ENCODE results near the gene PDK2. TPM values are rescaled to one million over a fixed set of nuclear protein-coding genes. Genes with fewer than 3 reads are reported as not detected.

PDK2 gene
- total RNA-seq, 5 donors from 2014 or later (not counting 1 experiment from before 2014, with no cell fraction given): 18.8 to 37.2 (median 30.0) TPM

DNA sequence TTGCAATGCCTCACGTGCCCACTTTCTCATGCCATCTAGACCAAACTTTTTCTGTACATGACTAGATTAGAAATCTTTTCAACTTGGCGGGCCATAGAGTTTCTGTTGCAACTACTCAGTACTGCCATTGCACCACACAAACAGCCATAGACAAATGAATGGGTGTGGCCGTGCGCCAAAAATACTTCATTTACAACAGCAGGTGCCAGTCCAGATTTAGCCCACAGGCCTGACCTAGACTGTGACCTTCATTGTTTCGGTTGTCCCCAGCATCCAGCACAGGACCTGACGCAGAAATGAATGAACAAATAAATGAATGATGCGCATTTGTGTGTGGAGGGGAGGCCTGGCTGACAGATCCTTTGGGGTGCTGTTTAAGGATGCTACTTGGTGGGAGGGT, 14.3 kb upstream of the PDK2 start:
- no peak overlapping the region for H3K4me3 Mint-ChIP-seq
- H3K9me3 Mint-ChIP-seq: no peaks in the 10 kb centered on the region
- H3K4me3 ChIP-seq (ENCODE audit: control insufficient read depth in 1 of 2, extremely low read depth in 1 of 2, low read length in 1 of 2): no peak overlapping the region
- WGBS (ENCODE audit: insufficient coverage): 95% methylated on average over 3 of the region's 7 CpGs
- no peak overlapping the region for H3K27ac Mint-ChIP-seq
- peaks cover 18% of the 10 kb centered on the region for H3K36me3 Mint-ChIP-seq
- H3K4me1 Mint-ChIP-seq: no peaks in the 10 kb centered on the region
- CTCF ChIA-PET: interaction anchor here in 1 of 2 donors (0.7 to 1.6 kb wide), 2 partner anchors 14 to 123 kb away, joined by 3 to 8 read pairs; partner anchors contain the start of gene PDK2
- no peaks in the 10 kb centered on the region for H3K4me1 ChIP-seq (ENCODE audit: control insufficient read depth in 1 of 2, extremely low read depth in 1 of 2, insufficient read depth in 2 of 2, low read length in 2 of 2)
- no peaks in the 10 kb centered on the region for H3K27me3 Mint-ChIP-seq
- ATAC-seq (replicated peaks in 1 of 4): no peak
- peaks cover 0 to 7% of the 10 kb centered on the region in 2 donors for H3K36me3 ChIP-seq (ENCODE audit: control insufficient read depth in 2 of 2, extremely low read depth in 1 of 2, insufficient read depth in 1 of 2, low read length in 1 of 2)
- POLR2A ChIA-PET: no interaction called here
- H3K9me3 ChIP-seq: no peaks in the 10 kb centered on the region
- DNase-seq: no peak
- no peaks in the 10 kb centered on the region for H3K27me3 ChIP-seq (replicated peaks in 1 of 2; ENCODE audit: control insufficient read depth in 2 of 2, extremely low read depth in 1 of 2, insufficient read depth in 2 of 2, low read length in 1 of 2)
- no peak overlapping the region for H3K27ac ChIP-seq (ENCODE audit: low read length)

DNA sequence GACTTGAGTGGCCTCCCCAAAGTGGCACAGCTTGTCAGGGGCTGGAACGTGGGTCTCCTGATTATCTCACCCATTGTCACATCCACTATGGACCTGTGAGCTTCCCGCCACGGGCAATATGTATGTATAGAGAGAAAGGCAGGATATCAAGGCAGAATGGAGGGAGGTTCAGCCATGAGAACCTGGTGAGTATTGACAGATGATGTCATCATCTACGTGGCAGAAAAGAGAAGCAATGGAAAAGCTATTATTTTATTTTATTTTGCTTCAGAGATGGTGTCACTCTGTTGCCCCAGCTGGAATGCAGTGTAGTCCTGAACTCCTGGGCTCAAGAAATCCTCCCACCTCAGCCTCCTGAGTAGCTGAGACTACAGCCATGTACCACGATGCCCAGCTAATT, 13.4 kb upstream of the PDK2 start:
- Mint-ChIP-seq H3K27me3 (no peaks in the 10 kb centered on the region), H3K9me3 (no peaks in the 10 kb centered on the region), H3K36me3 (peaks cover 18% of the 10 kb centered on the region), H3K27ac (no peak overlapping the region), H3K4me1 (no peaks in the 10 kb centered on the region), H3K4me3 (no peak overlapping the region)
- no peaks in the 10 kb centered on the region for H3K9me3 ChIP-seq
- ATAC-seq (replicated peaks in 1 of 4) (no peak), DNase-seq (no peak)
- H3K4me1 ChIP-seq (ENCODE audit: control insufficient read depth in 1 of 2, extremely low read depth in 1 of 2, insufficient read depth in 2 of 2, low read length in 2 of 2): no peaks in the 10 kb centered on the region
- 90% methylated on average over 2 of the region's 5 CpGs for WGBS (ENCODE audit: insufficient coverage)
- CTCF ChIA-PET: interaction anchor here in 1 of 2 donors (1.6 kb wide), 1 partner anchor 13 kb away, joined by 8 read pairs; the partner anchor contains the start of gene PDK2
- POLR2A ChIA-PET: no interaction called here
- H3K4me3 ChIP-seq (ENCODE audit: control insufficient read depth in 1 of 2, extremely low read depth in 1 of 2, low read length in 1 of 2): no peak overlapping the region
- H3K27ac ChIP-seq (ENCODE audit: low read length): no peak overlapping the region
- no peaks in the 10 kb centered on the region for H3K27me3 ChIP-seq (replicated peaks in 1 of 2; ENCODE audit: control insufficient read depth in 2 of 2, extremely low read depth in 1 of 2, insufficient read depth in 2 of 2, low read length in 1 of 2)
- peaks cover 0 to 7% of the 10 kb centered on the region in 2 donors for H3K36me3 ChIP-seq (ENCODE audit: control insufficient read depth in 2 of 2, extremely low read depth in 1 of 2, insufficient read depth in 1 of 2, low read length in 1 of 2)

DNA sequence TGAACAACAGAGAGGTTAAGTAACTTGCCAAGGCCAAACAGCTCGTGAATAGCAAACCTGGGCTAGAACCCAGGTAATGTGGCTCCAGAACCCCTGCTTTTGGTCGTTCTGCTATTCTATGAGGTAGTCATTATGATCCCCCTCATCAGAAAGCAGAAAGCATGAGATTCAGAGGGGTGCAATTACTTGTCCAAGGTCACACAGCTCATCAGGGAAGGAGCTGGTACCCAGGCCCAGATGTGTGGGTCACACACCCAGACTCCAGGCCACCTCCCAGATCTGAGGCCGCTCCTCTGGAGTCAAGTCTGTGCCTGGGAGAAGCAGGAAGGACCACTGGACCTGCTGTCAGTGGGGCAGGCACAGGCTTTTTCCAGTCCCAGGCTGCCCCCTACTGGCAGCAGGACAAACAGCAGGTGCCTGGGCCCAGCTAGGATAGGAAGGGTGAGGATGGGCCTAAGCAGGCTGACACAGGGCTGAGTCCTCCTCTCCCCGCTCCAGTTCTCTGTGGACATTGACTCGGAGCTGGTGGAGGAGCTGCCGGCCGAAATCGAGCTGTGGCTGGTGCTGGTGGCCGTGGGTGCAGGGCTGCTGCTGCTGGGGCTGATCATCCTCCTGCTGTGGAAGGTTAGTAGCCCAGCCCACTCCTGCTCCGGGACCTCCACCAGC, 7.8 kb upstream of the PDK2 start:
- no peaks in the 10 kb centered on the region for H3K36me3 Mint-ChIP-seq
- Histone ChIP-seq H3K27ac (ENCODE audit: low read length) (no peak overlapping the region), H3K4me1 (ENCODE audit: control insufficient read depth in 1 of 2, extremely low read depth in 1 of 2, insufficient read depth in 2 of 2, low read length in 2 of 2) (no peaks in the 10 kb centered on the region), H3K4me3 (ENCODE audit: control insufficient read depth in 1 of 2, extremely low read depth in 1 of 2, low read length in 1 of 2) (no peak overlapping the region), H3K36me3 (ENCODE audit: control insufficient read depth in 2 of 2, extremely low read depth in 1 of 2, insufficient read depth in 1 of 2, low read length in 1 of 2) (no peaks in the 10 kb centered on the region), H3K9me3 (no peaks in the 10 kb centered on the region), H3K27me3 (replicated peaks in 1 of 2; ENCODE audit: control insufficient read depth in 2 of 2, extremely low read depth in 1 of 2, insufficient read depth in 2 of 2, low read length in 1 of 2) (peaks cover 0 to 5% of the 10 kb centered on the region in 2 experiments)
- H3K4me1 Mint-ChIP-seq: no peaks in the 10 kb centered on the region
- CTCF ChIA-PET: interaction anchor here (0.7 to 2.0 kb wide), 6 partner anchors 30 to 208 kb away, joined by 4 to 7 read pairs (median 4); no protein-coding TSS in a partner anchor
- POLR2A ChIA-PET: interaction anchor here (0.6 kb wide), 2 partner anchors 39 to 367 kb away, joined by 3 read pairs; no protein-coding TSS in a partner anchor
- H3K4me3 Mint-ChIP-seq: no peak overlapping the region
- WGBS (ENCODE audit: insufficient coverage): 34% methylated on average over 4 of the region's 10 CpGs
- DNase-seq: peak; percentile 32 to 81 (median 62)
- no peaks in the 10 kb centered on the region for H3K9me3 Mint-ChIP-seq
- no peak overlapping the region for H3K27ac Mint-ChIP-seq
- H3K27me3 Mint-ChIP-seq: no peaks in the 10 kb centered on the region
- peak; percentile 84 to 87 (median 86) for ATAC-seq (replicated peaks in 1 of 4)

DNA sequence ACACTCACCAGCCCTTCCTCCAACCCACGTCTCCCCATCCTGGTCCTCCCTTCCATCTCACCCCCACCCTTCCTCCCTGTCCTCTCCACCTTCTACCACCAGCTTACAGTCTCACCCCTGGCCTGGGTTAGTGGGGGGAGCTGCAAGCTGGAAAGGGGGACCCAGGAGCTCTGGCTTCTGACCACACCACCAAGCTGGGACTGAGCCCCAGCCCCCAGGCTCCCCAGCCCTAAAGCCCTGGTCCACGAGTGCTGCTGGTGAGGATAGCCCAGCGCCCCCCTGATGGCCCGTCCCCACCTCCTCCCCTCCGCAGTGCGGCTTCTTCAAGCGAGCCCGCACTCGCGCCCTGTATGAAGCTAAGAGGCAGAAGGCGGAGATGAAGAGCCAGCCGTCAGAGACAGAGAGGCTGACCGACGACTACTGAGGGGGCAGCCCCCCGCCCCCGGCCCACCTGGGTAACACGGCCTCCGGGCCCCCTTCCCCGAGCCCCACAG, 7.2 kb upstream of the PDK2 start:
- POLR2A ChIA-PET: interaction anchor here in 1 of 2 donors (0.6 kb wide), 1 partner anchor 38 kb away, joined by 3 read pairs; no protein-coding TSS in a partner anchor
- Histone ChIP-seq H3K27me3 (replicated peaks in 1 of 2; ENCODE audit: control insufficient read depth in 2 of 2, extremely low read depth in 1 of 2, insufficient read depth in 2 of 2, low read length in 1 of 2) (peaks cover 0 to 5% of the 10 kb centered on the region in 2 experiments), H3K27ac (ENCODE audit: low read length) (no peak overlapping the region), H3K36me3 (ENCODE audit: control insufficient read depth in 2 of 2, extremely low read depth in 1 of 2, insufficient read depth in 1 of 2, low read length in 1 of 2) (no peaks in the 10 kb centered on the region), H3K4me1 (ENCODE audit: control insufficient read depth in 1 of 2, extremely low read depth in 1 of 2, insufficient read depth in 2 of 2, low read length in 2 of 2) (no peaks in the 10 kb centered on the region), H3K9me3 (no peaks in the 10 kb centered on the region), H3K4me3 (ENCODE audit: control insufficient read depth in 1 of 2, extremely low read depth in 1 of 2, low read length in 1 of 2) (no peak overlapping the region)
- DNase-seq (no peak), ATAC-seq (replicated peaks in 1 of 4) (no peak)
- Mint-ChIP-seq H3K4me1 (no peaks in the 10 kb centered on the region), H3K27ac (no peak overlapping the region), H3K4me3 (no peak overlapping the region), H3K9me3 (no peaks in the 10 kb centered on the region), H3K36me3 (no peaks in the 10 kb centered on the region), H3K27me3 (no peaks in the 10 kb centered on the region)
- CTCF ChIA-PET: interaction anchor here (0.8 to 2.0 kb wide), 5 partner anchors 31 to 91 kb away, joined by 4 to 7 read pairs (median 5); no protein-coding TSS in a partner anchor
- 79% methylated on average over 14 of the region's 19 CpGs for WGBS (ENCODE audit: insufficient coverage)

DNA sequence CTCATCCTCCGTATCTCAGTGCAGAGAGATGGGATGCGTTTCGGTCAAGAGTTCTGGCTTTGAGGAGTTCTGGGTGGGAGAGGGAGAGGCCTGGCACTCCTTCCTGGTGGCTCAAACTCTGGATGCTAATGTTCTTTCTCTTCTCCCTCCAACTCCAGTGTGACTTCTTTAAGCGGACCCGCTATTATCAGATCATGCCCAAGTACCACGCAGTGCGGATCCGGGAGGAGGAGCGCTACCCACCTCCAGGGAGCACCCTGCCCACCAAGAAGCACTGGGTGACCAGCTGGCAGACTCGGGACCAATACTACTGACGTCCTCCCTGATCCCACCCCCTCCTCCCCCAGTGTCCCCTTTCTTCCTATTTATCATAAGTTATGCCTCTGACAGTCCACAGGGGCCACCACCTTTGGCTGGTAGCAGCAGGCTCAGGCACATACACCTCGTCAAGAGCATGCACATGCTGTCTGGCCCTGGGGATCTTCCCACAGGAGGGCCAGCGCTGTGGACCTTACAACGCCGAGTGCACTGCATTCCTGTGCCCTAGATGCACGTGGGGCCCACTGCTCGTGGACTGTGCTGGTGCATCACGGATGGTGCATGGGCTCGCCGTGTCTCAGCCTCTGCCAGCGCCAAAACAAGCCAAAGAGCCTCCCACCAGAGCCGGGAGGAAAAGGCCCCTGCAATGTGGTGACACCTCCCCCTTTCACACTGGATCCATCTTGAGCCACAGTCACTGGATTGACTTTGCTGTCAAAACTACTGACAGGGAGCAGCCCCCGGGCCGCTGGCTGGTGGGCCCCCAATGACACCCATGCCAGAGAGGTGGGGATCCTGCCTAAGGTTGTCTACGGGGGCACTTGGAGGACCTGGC, 6.0 kb upstream of the PDK2 start:
- Mint-ChIP-seq H3K4me1 (peaks cover 3 to 9% (median 3%) of the 10 kb centered on the region in 3 donors), H3K27ac (no peak overlapping the region), H3K9me3 (no peaks in the 10 kb centered on the region), H3K4me3 (no peak overlapping the region), H3K27me3 (no peaks in the 10 kb centered on the region), H3K36me3 (no peaks in the 10 kb centered on the region)
- ChIA-PET POLR2A (no interaction called here), CTCF (no interaction called here)
- Histone ChIP-seq H3K36me3 (ENCODE audit: control insufficient read depth in 2 of 2, extremely low read depth in 1 of 2, insufficient read depth in 1 of 2, low read length in 1 of 2) (no peaks in the 10 kb centered on the region), H3K27ac (ENCODE audit: low read length) (no peak overlapping the region), H3K27me3 (replicated peaks in 1 of 2; ENCODE audit: control insufficient read depth in 2 of 2, extremely low read depth in 1 of 2, insufficient read depth in 2 of 2, low read length in 1 of 2) (peaks cover 0 to 5% of the 10 kb centered on the region in 2 experiments), H3K4me3 (ENCODE audit: control insufficient read depth in 1 of 2, extremely low read depth in 1 of 2, low read length in 1 of 2) (no peak overlapping the region), H3K4me1 (ENCODE audit: control insufficient read depth in 1 of 2, extremely low read depth in 1 of 2, insufficient read depth in 2 of 2, low read length in 2 of 2) (peaks cover 0 to 2% of the 10 kb centered on the region in 2 experiments), H3K9me3 (no peaks in the 10 kb centered on the region)
- ATAC-seq (replicated peaks in 1 of 4) (no peak), DNase-seq (no peak)
- WGBS (ENCODE audit: insufficient coverage): 82% methylated on average over 22 of the region's 25 CpGs

DNA sequence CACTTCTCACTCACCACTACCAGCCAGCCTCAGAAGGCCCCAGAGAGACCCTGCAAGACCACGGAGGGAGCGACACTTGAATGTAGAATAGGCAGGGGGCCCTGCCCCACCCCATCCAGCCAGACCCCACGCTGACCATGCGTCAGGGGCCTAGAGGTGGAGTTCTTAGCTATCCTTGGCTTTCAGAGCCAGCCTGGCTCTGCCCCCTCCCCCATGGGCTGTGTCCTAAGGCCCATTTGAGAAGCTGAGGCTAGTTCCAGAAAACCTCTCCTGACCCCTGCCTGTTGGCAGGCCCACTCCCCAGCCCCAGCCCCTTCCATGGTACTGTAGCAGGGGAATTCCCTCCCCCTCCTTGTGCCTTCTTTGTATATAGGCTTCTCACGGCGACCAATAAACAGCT, 5.1 kb upstream of the PDK2 start:
- Mint-ChIP-seq H3K4me3 (no peak overlapping the region), H3K36me3 (no peaks in the 10 kb centered on the region), H3K9me3 (no peaks in the 10 kb centered on the region), H3K27ac (no peak overlapping the region), H3K27me3 (no peaks in the 10 kb centered on the region), H3K4me1 (peaks cover 4 to 18% (median 6%) of the 10 kb centered on the region in 3 donors)
- no peak overlapping the region for H3K4me3 ChIP-seq (ENCODE audit: control insufficient read depth in 1 of 2, extremely low read depth in 1 of 2, low read length in 1 of 2)
- CTCF ChIA-PET: no interaction called here
- DNase-seq: no peak
- peaks cover 0 to 5% of the 10 kb centered on the region in 2 experiments for H3K27me3 ChIP-seq (replicated peaks in 1 of 2; ENCODE audit: control insufficient read depth in 2 of 2, extremely low read depth in 1 of 2, insufficient read depth in 2 of 2, low read length in 1 of 2)
- H3K9me3 ChIP-seq: no peaks in the 10 kb centered on the region
- H3K36me3 ChIP-seq (ENCODE audit: control insufficient read depth in 2 of 2, extremely low read depth in 1 of 2, insufficient read depth in 1 of 2, low read length in 1 of 2): no peaks in the 10 kb centered on the region
- ATAC-seq (replicated peaks in 1 of 4): no peak
- H3K4me1 ChIP-seq (ENCODE audit: control insufficient read depth in 1 of 2, extremely low read depth in 1 of 2, insufficient read depth in 2 of 2, low read length in 2 of 2): peaks cover 0 to 4% of the 10 kb centered on the region in 2 experiments
- WGBS (ENCODE audit: insufficient coverage): 80% methylated on average over 2 of the region's 6 CpGs
- POLR2A ChIA-PET: no interaction called here
- no peak overlapping the region for H3K27ac ChIP-seq (ENCODE audit: low read length)

Data from T-cell (primary cell).